GM19468 (cell line): ENCODE results near the gene ZNF329.

Experiments
- ATAC-seq: cut with Tn5 transposase; IDR thresholded peaks from one replicate; pipeline ENCODE4 v1.9.1; 2021; ENCODE audit warnings: mild to moderate bottlenecking, moderate library complexity, moderate number of reproducible peaks; ENCODE audit not compliant: unreplicated experiment; ENCODE audit errors: extremely low read depth

Gene ZNF329

DNA sequence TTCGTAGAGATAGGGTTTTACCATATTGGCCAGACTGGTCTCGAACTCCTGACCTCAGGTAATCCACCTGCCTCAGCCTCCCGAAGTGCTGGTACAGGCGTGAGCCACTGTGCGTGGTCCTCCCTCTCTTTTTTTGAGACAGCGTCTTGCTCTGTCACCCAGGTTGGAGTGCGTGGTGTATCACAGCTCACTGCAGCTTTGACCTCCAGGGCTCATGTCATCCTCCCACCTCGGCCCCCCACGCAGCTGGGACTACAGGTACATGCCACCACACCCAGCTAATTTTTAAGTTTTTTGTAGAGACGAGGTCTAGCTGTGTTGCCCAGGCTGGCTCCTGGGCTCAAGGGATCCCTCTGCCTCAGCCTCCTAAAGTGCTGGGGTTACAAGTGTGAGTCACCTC lies 70.8 kb downstream of the ZNF329 start:
- no peak for ATAC-seq
